ENCODE measurements around the gene MTIF2.
A peak's percentile ranks its signal among the peaks of the same experiment; 100 is the strongest.
"Not testable (repeated sequence)": the region's sequence is repeated elsewhere in the genome, so short reads cannot be mapped to it uniquely, and the experiment has no call there.

Gene MTIF2

GRCh38 chr2:55269645-55269990 lies 587 bp upstream of the MTIF2 start:
- peak; percentile 35 to 53 for DNase-seq
- TF ChIP-seq POLR2A (IDR thresholded peaks at IDR 0.05; ENCODE audit: low read length): no peak
- TF ChIP-seq GATA1 (IDR thresholded peaks at IDR 0.05; ENCODE audit: low read depth, low read length): no peak

- TF ChIP-seq GATA1 (IDR thresholded peaks at IDR 0.05; ENCODE audit: low read depth, low read length): no peak
- no peak for TF ChIP-seq POLR2A (IDR thresholded peaks at IDR 0.05; ENCODE audit: low read length)
- DNase-seq: peak in 1 of 2 experiments; percentile 46
Observed at GRCh38 chr2:55268288-55268906, 634 bp downstream of the MTIF2 start.

GRCh38 chr2:55259586-55259985 lies 9.4 kb downstream of the MTIF2 start:
- not testable (repeated sequence) for DNase-seq

GRCh38 chr2:55252832-55253231 lies 16.2 kb downstream of the MTIF2 start:
- DNase-seq: no peak
- TF ChIP-seq POLR2A (IDR thresholded peaks at IDR 0.05; ENCODE audit: low read length) (no peak), GATA1 (IDR thresholded peaks at IDR 0.05; ENCODE audit: low read depth, low read length) (no peak)

- no peak for TF ChIP-seq POLR2A (IDR thresholded peaks at IDR 0.05; ENCODE audit: low read length)
- DNase-seq: no peak
Observed at GRCh38 chr2:55247025-55247424, 22.0 kb downstream of the MTIF2 start.

- no peak for DNase-seq
- TF ChIP-seq POLR2A (IDR thresholded peaks at IDR 0.05; ENCODE audit: low read length): no peak
Observed at GRCh38 chr2:55245411-55245810, 23.6 kb downstream of the MTIF2 start.

GRCh38 chr2:55242617-55243016 lies 26.4 kb downstream of the MTIF2 start:
- DNase-seq: no peak
- TF ChIP-seq POLR2A (IDR thresholded peaks at IDR 0.05; ENCODE audit: low read length): no peak
- TF ChIP-seq GATA1 (IDR thresholded peaks at IDR 0.05; ENCODE audit: low read depth, low read length): no peak

- DNase-seq: not testable (repeated sequence)
Observed at GRCh38 chr2:55241582-55241981, 27.4 kb downstream of the MTIF2 start.

- TF ChIP-seq POLR2A (IDR thresholded peaks at IDR 0.05; ENCODE audit: low read length) (no peak), GATA1 (IDR thresholded peaks at IDR 0.05; ENCODE audit: low read depth, low read length) (no peak)
- no peak for DNase-seq
Observed at GRCh38 chr2:55239656-55240222, 29.3 kb downstream of the MTIF2 start.

GRCh38 chr2:55236992-55237543 lies 32.0 kb downstream of the MTIF2 start:
- TF ChIP-seq POLR2A (IDR thresholded peaks at IDR 0.05; ENCODE audit: low read length) (no peak), GATA1 (IDR thresholded peaks at IDR 0.05; ENCODE audit: low read depth, low read length) (no peak)

GRCh38 chr2:55235724-55236538 lies 33.1 kb downstream of the MTIF2 start:
- no peak for TF ChIP-seq POLR2A (IDR thresholded peaks at IDR 0.05; ENCODE audit: low read length)
- TF ChIP-seq GATA1 (IDR thresholded peaks at IDR 0.05; ENCODE audit: low read depth, low read length): no peak
- DNase-seq: peak; percentile 17 to 31

More at GRCh38 chr2:55236992-55237543, 32.0 kb downstream of the MTIF2 start:
- peak; percentile 7 to 9 for DNase-seq

- DNase-seq: no peak
- TF ChIP-seq POLR2A (IDR thresholded peaks at IDR 0.05; ENCODE audit: low read length): no peak
- no peak for TF ChIP-seq GATA1 (IDR thresholded peaks at IDR 0.05; ENCODE audit: low read depth, low read length)
Observed at GRCh38 chr2:55233658-55233940, 35.4 kb downstream of the MTIF2 start.

- TF ChIP-seq POLR2A (IDR thresholded peaks at IDR 0.05; ENCODE audit: low read length) (peak; percentile 74), GATA1 (IDR thresholded peaks at IDR 0.05; ENCODE audit: low read depth, low read length) (no peak)
- DNase-seq: peak; percentile 75 to 78
Observed at GRCh38 chr2:55232863-55233657, 36.0 kb downstream of the MTIF2 start.

Measured in erythroblast (primary cell).